ENCODE data around the gene FADS6. TPM values are rescaled to one million over a fixed set of nuclear protein-coding genes. Genes with fewer than 3 reads are reported as not detected.
A peak's percentile ranks its signal among the peaks of the same experiment; 100 is the strongest.

FADS6 gene
- polyA plus RNA-seq, 1 donor (not counting 4 experiments of a cell fraction or from before 2014, with no cell fraction given) = 0.07 TPM

GRCh38 chr17:74864866-74865395 is 28.5 kb downstream of the FADS6 start:
- no peaks in the 10 kb centered on the region for H3K9me3 ChIP-seq (ENCODE audit: control insufficient read depth, low read depth, low read length)
- FAIRE-seq (peak; percentile 83), DNase-seq (ENCODE audit: low read depth, low spot score) (no peak)
- H2AFZ ChIP-seq (ENCODE audit: control insufficient read depth, low read length) = no peak overlapping the region
- H3K4me3 ChIP-seq (ENCODE audit: control insufficient read depth in 2 of 3, extremely low read depth in 1 of 3, insufficient read depth in 2 of 3, low read depth in 1 of 3, low read length in 3 of 3) = no peak overlapping the region
- TF ChIP-seq EZH2 (IDR thresholded peaks at IDR 0.05; ENCODE audit: low read length) = no peak
- peak; percentile 94 to 96 (median 96) for TF ChIP-seq CTCF (optimal IDR thresholded peaks at IDR 0.05 in 1 of 3, IDR thresholded peaks at IDR 0.05 in 1 of 3, conservative IDR thresholded peaks at IDR 0.05 in 1 of 3; ENCODE audit: extremely low read depth in 1 of 3, insufficient read depth in 2 of 3, low read length in 3 of 3)
- H3K27ac ChIP-seq (ENCODE audit: control insufficient read depth, insufficient read depth, low read length) = no peak overlapping the region
- H3K4me2 ChIP-seq (ENCODE audit: control insufficient read depth, extremely low read depth, insufficient read depth, low read depth, low read length) = no peak overlapping the region
- H3K4me1 ChIP-seq (ENCODE audit: control insufficient read depth, extremely low read depth, insufficient read depth, low read length) = peaks cover 5% of the 10 kb centered on the region
- dilution Hi-C loops (cut with MboI; ENCODE audit: extremely low pct_ligation_motif_present, low sequenced_read_pairs) = no loop called here
- H3K27me3 ChIP-seq (ENCODE audit: control insufficient read depth, extremely low read depth, insufficient read depth, low read length) = peaks cover 26% of the 10 kb centered on the region
- H3K9ac ChIP-seq (ENCODE audit: control insufficient read depth, extremely low read depth, insufficient read depth, low read length) = no peak overlapping the region
- H3K9me1 ChIP-seq (ENCODE audit: control insufficient read depth, extremely low read depth, insufficient read depth, low read length) = no peaks in the 10 kb centered on the region
- H4K20me1 ChIP-seq (ENCODE audit: control insufficient read depth, extremely low read depth, insufficient read depth, low read length) = peaks cover 5% of the 10 kb centered on the region
- H3K79me2 ChIP-seq (ENCODE audit: control insufficient read depth, insufficient read depth, low read length) = no peaks in the 10 kb centered on the region
- peaks cover 0 to 4% of the 10 kb centered on the region in 2 experiments for H3K36me3 ChIP-seq (ENCODE audit: control insufficient read depth in 2 of 2, extremely low read depth in 1 of 2, insufficient read depth in 2 of 2, low read length in 2 of 2)

- Histone ChIP-seq H3K27me3 (ENCODE audit: control insufficient read depth, extremely low read depth, insufficient read depth, low read length) (peaks cover 29% of the 10 kb centered on the region), H3K36me3 (ENCODE audit: control insufficient read depth in 2 of 2, extremely low read depth in 1 of 2, insufficient read depth in 2 of 2, low read length in 2 of 2) (peaks cover 0 to 2% of the 10 kb centered on the region in 2 experiments), H3K4me3 (ENCODE audit: control insufficient read depth in 2 of 3, extremely low read depth in 1 of 3, insufficient read depth in 2 of 3, low read depth in 1 of 3, low read length in 3 of 3) (no peak overlapping the region), H3K4me1 (ENCODE audit: control insufficient read depth, extremely low read depth, insufficient read depth, low read length) (peaks cover 5% of the 10 kb centered on the region), H2AFZ (ENCODE audit: control insufficient read depth, low read length) (no peak overlapping the region), H3K9me3 (ENCODE audit: control insufficient read depth, low read depth, low read length) (no peaks in the 10 kb centered on the region), H3K4me2 (ENCODE audit: control insufficient read depth, extremely low read depth, insufficient read depth, low read depth, low read length) (no peak overlapping the region), H4K20me1 (ENCODE audit: control insufficient read depth, extremely low read depth, insufficient read depth, low read length) (peaks cover 5% of the 10 kb centered on the region), H3K79me2 (ENCODE audit: control insufficient read depth, insufficient read depth, low read length) (no peaks in the 10 kb centered on the region), H3K27ac (ENCODE audit: control insufficient read depth, insufficient read depth, low read length) (no peak overlapping the region), H3K9me1 (ENCODE audit: control insufficient read depth, extremely low read depth, insufficient read depth, low read length) (no peaks in the 10 kb centered on the region), H3K9ac (ENCODE audit: control insufficient read depth, extremely low read depth, insufficient read depth, low read length) (no peak overlapping the region)
- dilution Hi-C loops (cut with MboI; ENCODE audit: extremely low pct_ligation_motif_present, low sequenced_read_pairs) = no loop called here
- FAIRE-seq (no peak), DNase-seq (ENCODE audit: low read depth, low spot score) (no peak)
- TF ChIP-seq CTCF (optimal IDR thresholded peaks at IDR 0.05 in 1 of 3, IDR thresholded peaks at IDR 0.05 in 1 of 3, conservative IDR thresholded peaks at IDR 0.05 in 1 of 3; ENCODE audit: extremely low read depth in 1 of 3, insufficient read depth in 2 of 3, low read length in 3 of 3) = no peak
- TF ChIP-seq EZH2 (IDR thresholded peaks at IDR 0.05; ENCODE audit: low read length) = no peak
Observed at GRCh38 chr17:74864297-74864865, 29.1 kb downstream of the FADS6 start.

Measured in keratinocyte (primary cell).